A172 (cell line): ENCODE measurements around the gene GJA5. TPM values are rescaled to one million over a fixed set of nuclear protein-coding genes. Genes with fewer than 3 reads are reported as not detected.

Experiments used
- DNase-seq: peaks from one replicate; pipeline ENCODE4 v3.0.0-alpha.2; 2015; ENCODE audit warnings: low spot score
- total RNA-seq: library from RNA; depleted of rRNA; stranded (reverse); fragments of >200 nt; shearing (Covaris generic); gene quantifications from 2 replicates; pipeline ENCODE4 v1.2.3, GENCODE V29; 2014; rRNA removed

GJA5 gene
- not detected in 2 replicates for total RNA-seq

DNA sequence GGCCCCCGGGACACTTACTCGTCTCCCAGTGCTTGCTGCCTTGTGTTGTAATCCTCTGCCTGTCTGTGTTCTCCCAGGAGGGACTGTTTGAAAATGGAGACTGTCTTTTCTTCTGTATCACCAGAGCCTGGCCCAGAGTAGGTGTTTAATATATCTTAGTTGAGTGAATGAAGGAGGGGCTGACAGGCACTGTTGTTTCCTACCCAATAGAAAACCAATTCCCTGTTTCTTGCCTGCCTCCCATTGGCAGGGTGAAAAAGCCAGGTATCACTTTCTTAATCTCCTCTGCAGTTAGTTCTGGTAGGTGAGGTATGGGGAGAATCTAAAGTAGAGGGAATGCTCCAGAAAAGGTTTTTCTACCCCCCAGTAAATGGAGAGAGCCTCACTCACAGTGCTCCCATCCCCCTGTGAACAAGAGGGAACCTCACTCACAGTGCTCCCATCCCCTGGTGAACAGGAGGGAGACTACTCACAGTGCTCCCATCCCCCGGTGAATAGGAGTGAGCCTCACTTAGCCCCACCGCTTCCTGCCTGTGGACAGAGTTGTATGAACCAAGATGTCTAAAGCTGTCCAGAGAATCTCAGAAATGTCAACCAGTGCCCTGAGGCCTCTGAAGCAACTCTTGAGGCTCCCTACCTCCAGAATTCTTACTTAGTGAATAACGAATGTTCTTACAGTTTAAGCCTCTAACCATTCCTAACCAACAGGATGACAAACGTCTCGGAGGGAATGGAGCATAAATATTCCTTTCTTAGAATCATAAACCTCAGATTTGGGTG lies at the start of gene GJA5:
GJA5 (minus strand) TSS at position 122 of the 780 bp plus-strand sequence. CDS start 1,364 bp downstream, outside the sequence.
- no peak for DNase-seq

- no peak for DNase-seq
These were observed 48.8 kb upstream of the GJA5 start for GRCh38 chr1:147809236-147809635.

GRCh38 chr1:147808025-147808424 lies 47.6 kb upstream of the GJA5 start:
- no peak for DNase-seq

DNA sequence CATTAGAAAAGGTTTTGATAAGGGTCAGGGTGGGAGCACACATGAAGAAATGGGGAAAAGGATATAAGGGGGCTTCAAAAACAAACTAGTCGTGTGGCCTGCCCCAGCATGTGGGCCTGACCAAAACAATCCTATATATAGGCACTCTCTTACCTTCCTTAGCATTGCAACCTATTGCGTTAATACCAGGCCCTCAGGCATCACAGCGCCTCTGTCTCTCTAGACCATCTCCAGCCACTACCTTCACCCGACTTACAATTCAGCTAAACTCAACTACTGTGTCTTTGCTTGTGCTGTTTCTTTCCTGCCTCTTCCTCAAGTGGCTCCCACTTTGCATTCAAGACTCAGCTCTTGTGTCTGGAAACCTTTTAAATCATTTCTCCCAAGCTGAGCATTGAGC lies 47.0 kb upstream of the GJA5 start:
- DNase-seq = no peak

DNA sequence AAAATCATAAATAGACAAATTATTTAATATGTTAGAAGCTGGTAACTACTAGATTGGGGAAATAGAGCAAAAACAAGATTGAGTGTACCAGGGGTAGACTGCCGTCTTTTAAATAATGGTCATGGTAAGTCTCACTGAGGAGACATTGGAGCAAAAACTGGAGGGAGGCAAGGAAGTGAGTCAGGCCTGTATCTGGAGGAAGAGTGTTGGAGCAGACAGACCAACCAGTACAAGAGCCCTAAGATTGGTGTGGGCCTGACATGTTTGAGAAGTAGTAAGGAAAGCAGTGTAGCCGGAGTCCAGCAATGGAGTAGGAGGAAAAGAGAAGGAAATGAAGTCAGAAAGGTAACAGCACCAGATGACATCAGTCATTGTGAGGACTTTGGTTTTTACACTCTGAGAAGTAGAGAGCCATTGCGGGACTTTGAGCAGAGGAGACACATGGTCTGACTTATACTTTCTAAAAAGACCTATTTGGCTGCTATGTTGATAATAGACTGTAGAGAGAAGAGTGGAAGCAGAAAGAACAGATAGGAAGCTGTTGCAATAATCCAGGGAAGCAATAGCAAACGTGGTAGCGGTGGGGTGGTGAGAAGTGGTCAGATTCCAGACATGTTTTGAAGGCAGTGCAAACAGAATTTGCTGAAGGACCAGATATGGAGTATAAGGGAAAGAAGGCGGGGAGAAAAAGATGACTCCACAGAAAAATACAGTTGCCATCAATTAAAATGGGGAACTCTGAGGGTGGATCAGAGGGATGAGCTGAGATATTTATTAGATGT lies 44.7 kb upstream of the GJA5 start:
- no peak for DNase-seq

DNA sequence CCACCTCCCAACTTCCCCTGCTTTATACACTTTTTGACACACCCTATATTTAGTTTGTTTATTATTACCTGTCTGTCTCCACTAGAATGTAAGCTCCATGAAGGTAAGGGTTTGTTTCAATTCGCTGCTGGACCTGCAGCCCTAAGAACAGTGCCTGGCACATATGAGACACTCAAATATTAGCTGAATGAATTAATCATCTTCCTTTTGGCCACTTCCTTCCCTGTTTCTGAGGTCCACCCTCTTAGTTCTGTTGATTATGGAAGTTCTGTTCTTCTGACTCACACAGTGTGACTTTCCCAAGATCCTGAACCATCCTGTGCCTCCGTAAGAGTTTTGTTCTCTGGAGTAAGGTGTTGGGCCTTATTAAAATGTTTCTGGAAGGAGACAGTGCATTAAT lies 40.4 kb upstream of the GJA5 start:
- no peak for DNase-seq

DNA sequence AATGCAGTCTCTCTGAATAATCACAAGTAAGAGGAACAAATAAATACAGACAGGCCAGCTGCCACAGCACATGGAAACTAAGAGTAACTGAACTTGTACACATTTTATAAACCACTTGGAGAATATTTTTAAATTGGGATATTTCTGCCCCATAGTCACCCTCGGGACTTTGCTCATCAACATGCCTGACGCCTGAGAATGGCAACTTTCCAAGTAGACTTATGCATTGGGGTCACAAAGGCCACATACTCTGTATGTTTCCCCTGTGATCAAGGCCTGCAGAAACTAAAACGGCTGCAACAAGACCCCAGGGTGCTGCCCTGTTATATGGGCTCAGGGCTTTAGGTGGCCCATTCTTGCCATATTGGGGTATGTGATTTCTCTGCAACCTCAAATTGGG lies 38.3 kb upstream of the GJA5 start:
- DNase-seq = no peak

DNA sequence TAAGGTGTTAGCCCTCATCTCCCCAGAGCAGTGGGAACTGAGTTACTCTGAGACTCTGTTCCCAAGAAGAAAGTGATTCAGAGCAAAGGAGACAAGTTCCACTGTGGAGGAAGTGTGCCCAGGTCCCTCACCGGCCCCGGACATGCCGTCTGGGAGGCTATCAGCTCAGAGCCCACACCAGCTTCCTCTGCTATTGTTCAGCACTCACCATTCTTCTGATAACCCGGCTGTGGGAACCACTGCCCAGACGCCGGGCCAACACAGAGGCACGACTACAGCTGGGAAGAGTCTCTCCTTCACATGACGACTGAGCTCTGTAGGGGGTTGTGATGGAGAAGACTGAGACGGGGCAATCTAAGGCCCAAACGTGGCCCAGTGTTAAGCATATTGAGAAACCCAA lies 34.2 kb upstream of the GJA5 start:
- no peak for DNase-seq

GRCh38 chr1:147791876-147792275 lies 31.5 kb upstream of the GJA5 start:
- no peak for DNase-seq

GRCh38 chr1:147787765-147788164 lies 27.4 kb upstream of the GJA5 start:
- no peak for DNase-seq

DNA sequence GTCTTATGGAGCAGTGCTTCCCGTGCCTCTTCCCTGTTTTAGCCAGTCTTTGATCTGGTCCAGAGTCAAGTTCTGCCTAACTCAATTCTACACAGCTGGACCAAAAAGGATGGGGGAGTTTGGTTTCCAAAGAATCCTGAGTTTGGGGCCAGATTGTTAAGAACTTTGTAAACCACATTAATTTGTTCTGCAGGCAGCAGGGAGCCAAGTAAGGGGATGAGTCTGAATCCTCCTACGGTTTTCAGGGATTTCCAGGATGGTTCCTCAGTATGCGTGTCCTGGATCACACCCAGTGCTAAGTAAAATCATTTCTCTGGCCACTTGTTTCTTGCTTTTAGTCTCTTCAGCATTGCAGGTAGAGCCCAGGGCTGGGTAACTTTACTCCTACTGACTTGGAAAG lies 26.1 kb upstream of the GJA5 start:
- no peak for DNase-seq

DNA sequence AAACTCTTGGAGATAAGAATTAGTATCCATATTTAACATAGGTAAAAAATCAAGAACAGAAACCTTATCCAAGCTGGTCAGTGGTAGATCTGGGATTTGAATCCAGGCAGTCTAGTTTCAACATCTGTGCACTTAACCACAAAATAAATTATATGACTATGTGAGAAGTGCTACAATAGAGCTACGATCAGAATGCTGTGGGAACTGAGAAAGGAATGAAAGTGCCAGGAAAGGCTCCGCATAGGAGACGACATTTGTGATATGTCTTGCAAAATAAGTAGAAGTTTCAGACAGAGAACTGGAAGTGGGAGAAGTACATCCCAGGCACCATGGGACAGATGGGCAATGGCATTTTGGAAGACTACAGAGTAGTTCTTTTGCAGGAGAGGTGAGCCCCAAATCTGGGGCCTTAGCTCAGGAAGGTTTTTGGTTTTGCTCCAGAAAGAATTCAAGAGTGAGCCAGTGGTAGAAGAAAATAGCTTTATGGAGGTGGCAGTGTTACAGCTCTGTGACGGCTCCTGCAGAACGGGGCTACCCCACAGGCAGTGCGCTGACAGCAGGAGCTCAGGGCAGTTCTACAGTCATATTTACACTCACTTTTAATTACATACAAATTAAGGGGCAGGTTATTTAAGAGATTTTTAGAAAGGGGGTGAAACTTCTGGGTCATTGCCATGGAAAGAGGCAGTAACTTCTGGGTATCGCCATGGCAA lies 25.5 kb upstream of the GJA5 start:
- no peak for DNase-seq

DNA sequence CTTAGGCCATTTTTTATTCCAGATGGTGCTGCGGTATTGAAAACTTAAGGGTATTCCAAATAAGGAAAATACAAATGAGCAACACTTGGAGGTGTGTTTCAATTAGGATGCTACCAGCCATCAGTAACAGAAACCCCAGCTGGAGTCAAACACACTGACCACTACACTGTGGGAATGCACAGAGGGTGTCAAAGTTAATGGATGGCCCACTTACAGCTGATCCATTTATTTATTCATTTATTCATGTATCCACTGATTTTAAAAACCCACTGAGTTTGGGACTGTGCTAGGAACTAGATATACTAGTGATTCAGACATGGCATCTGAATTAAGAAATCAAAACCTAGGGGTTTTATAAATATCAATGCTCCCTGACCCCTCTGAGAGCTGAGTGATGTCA lies 24.5 kb upstream of the GJA5 start:
- DNase-seq = no peak

GRCh38 chr1:147781056-147781471 lies 20.7 kb upstream of the GJA5 start:
- peak; percentile 40 for DNase-seq

- no peak for DNase-seq
These were observed 17.3 kb upstream of the GJA5 start for GRCh38 chr1:147777694-147778093.

DNA sequence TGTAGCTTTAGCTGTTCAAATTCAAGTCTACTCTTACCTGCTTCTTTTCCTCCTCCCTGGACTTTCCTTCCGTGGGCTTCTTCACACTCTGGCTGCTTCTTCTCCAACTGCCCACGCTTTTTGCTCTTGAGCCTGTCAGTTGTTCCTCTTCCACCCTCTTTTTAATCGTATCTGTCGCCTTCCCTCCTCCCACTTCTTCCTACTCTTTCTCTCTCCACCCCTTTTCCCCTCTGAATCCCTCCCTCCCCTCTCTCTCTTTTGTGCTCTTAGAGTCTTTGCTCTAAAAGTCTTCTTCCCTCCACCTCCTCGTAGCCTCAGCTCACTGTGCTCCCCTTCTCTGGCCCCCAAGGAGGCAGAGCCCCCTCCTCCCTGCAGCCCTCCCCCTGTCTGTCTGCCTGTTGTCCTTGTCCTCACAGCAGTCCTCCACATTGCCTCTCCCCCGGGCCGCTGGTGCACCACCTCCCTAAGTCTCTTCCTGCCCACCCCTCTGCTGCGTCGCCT lies 12.9 kb upstream of the GJA5 start:
- DNase-seq = no peak

- no peak for DNase-seq
These were observed 12.2 kb upstream of the GJA5 start for GRCh38 chr1:147772570-147772969.

DNA sequence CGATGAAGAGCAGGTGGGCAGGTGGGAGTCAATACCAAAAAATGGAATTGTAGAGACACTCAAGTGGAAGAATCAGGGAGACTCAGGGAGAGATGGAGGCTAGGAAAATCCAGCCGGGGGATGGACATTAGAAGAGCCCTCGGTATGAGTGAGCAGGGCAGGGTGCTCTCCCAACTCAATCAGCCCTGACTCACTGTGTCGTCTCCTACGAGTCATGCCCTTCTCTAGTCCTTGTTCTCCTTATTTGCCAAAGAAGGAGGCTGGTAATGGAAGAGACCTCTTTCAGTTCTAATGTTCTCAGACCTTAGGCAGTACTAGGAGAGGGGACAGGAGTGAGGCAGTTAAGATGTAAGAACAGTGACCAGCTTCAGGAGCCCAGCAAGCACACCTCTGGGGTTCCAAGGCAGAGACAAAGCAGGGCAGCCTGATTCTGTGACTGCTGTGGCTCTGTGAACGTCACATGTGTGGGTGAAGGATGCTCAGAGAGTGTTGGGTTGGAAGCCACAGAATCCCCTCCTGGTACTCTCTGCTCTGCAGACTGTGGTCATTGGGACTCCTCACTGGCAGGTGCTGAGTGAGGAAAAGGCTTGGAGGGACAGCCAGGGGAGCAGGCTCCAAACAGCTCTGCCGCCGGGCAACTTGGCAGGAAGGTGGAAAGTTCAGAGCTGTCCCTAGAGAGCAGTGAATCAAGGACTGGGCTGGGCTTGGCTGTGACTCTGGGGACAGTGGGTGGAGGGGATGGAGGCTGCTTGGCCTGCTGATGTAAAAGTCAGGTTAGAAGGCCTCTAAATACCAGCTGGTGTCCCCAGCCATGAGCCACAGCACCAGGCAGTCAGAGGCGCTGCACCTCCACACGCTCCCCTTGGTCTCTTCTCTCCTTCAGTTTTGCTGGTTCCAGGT lies 11.1 kb upstream of the GJA5 start:
- DNase-seq = no peak

- DNase-seq = no peak
These were observed 8.7 kb upstream of the GJA5 start for GRCh38 chr1:147769106-147769505.

GRCh38 chr1:147768582-147768981 lies 8.2 kb upstream of the GJA5 start:
- no peak for DNase-seq

DNA sequence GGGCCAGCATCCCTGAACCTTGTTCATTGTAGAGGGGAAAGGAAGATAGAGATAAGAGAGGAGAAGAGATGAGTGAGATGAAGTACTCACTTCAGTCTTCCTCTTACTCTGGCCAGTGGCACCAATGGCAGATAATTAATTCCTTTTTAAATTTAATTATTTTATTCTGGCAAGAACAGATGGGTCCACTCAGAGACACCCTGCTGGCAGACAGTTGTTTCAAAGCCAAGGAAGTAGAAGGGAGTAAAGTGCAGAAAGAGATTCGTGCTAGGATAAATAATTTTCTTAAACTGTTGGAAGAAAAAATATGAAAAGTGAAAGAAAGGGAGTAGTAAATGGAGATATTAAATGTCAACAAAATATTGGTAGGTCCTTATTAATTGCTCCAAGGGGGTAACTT lies 7.7 kb upstream of the GJA5 start:
- no peak for DNase-seq
